Adrenal gland (tissue), 12 donors: ENCODE data around the gene GHR. TPM values are rescaled to one million over a fixed set of nuclear protein-coding genes. Genes with fewer than 3 reads are reported as not detected.

Source experiments
- DNase-seq, 7 donors: peaks; one replicate each; pipeline ENCODE4 v3.0.0-alpha.2; 2019 to 2020
- H3K27ac ChIP-seq, 5 donors: fragments of 200-600 bp; sonication (generic) in 4 of 5; 1 replicate in 3 of 5; 2 replicates in 2 of 5; pipeline versions ENCODE4 v1.5.1 to v1.8.0; 2016 to 2020; ENCODE audit warnings: mild to moderate bottlenecking in 1 of 5
- H3K27me3 ChIP-seq: fragments of 200-600 bp; 2 replicates; pipeline ENCODE4 v1.8.0; 2021
- H3K36me3 ChIP-seq, 2 donors: fragments of 200-600 bp; replicated peaks in 1 of 2; 1 replicate in 1 of 2; 2 replicates in 1 of 2; pipeline versions ENCODE4 v1.5.1 to v1.8.0; 2018 to 2022
- H3K4me1 ChIP-seq, 2 donors: fragments of 200-600 bp; replicated peaks in 1 of 2; 1 replicate in 1 of 2; 2 replicates in 1 of 2; pipeline versions ENCODE4 v1.5.1 to v1.8.0; 2018 to 2021
- H3K4me3 ChIP-seq, 4 donors: fragments of 200-600 bp; sonication (generic) in 3 of 4; one replicate each; pipeline ENCODE4 v1.5.1; 2016 to 2018
- H3K9me3 ChIP-seq, 3 donors: fragments of 200-600 bp; sonication (generic) in 1 of 3; replicated peaks in 1 of 3; 1 replicate in 2 of 3; 2 replicates in 1 of 3; pipeline versions ENCODE4 v1.5.1 to v1.8.0; 2016 to 2021
- POLR2A ChIP-seq, 2 donors: fragments of 450-650 bp; IDR thresholded peaks; one replicate each; pipeline ENCODE4 v1.6.1; 2017; ENCODE audit warnings: antibody characterized with exemption in 2 of 2, mild to moderate bottlenecking in 2 of 2, moderate library complexity in 1 of 2
- WGBS, 4 donors: extraction: QIAGEN DNeasy Blood & Tissue Kit in 2 of 4; methylation state at CpG; one replicate each; pipeline versions ENCODE4 v1.1.5 to v1.1.7; 2013 to 2017; 5-methylcytosine and 5-hydroxymethylcytosine counted together
- intact Hi-C, 2 donors: fragments of 100-400 bp; cut with DNase I; formaldehyde crosslinking; loops; one replicate each; pipeline versions ENCODE4 v1.14.1 to v1.15.0; 2022 to 2023
- polyA plus RNA-seq, 3 donors: library from polyadenylated mRNA; stranded (reverse); fragments of 200-250 nt in 2 of 3; fragments of 350-450 nt in 1 of 3; fragmentation: Illumina TruSeq in 1 of 3; extraction: RNeasy Lipid Tissue Mini Kit (QIAGEN cat#74804) in 1 of 3; gene quantifications; one replicate each; pipeline ENCODE4 v1.2.3, GENCODE V29; 2013 to 2014
- total RNA-seq, 9 donors: library from RNA; depleted of rRNA in 4 of 9; stranded (reverse); fragments of >200 nt in 4 of 9; fragments of 120-200 nt in 1 of 9; fragmentation: NEBNext Ultra II Directional in 1 of 9; extraction: Animal tissue kit (Norgen Biotek cat#: 25700) in 1 of 9; gene quantifications; one replicate each; pipeline versions ENCODE4 v1.1.0 to v1.2.4, GENCODE V29; 2013 to 2023
- TF ChIP-seq, protein P1 (sequence below), 6 experiments: fragments of 450-650 bp in 4 of 6; fragments of 200-600 bp in 2 of 6; sonication (generic) in 1 of 6; IDR thresholded peaks; 1 replicate in 5 of 6; 2 replicates in 1 of 6; pipeline versions ENCODE4 v1.5.1 to v1.8.0; 2016 to 2021; ENCODE audit warnings: antibody characterized with exemption in 6 of 6, mild to moderate bottlenecking in 2 of 6, moderate library complexity in 1 of 6
- donor health status: healthy with polysubstance abuse.
- donor health status: Bipolar disorder and iron deficiency.
- donor health status: DM: yes; HTN: yes; CAD: no.
- donor health status: DM: no; HTN: no; CAD: no.
- donor health status: DM: no; HTN: no; CAD: no.
- donor health status: DM: yes; HTN: yes; CAD: no.

Gene GHR
- total and polyA plus RNA-seq, 12 donors = 2.9 to 17.1 (median 10.5) TPM

DNA sequence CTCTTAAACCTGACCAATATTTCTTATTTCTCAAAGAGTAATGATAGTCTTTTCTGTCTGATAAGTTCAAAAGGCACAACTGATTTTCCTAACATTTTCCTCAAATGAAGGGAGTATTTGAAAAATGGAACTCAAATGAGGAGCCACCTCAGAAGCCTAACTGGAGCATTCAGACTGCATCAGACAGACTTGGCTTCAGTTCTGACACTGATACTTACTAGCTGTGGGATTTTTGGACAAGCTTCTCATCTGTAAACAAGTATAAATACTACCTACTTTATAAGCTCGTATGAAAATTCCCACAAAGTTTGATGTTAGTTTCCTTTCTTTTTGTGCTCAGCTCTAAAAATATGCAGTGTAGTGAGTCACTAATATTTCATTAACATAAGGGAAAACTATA, 225.7 kb downstream of the GHR start:
- intact Hi-C loops = no loop called here

DNA sequence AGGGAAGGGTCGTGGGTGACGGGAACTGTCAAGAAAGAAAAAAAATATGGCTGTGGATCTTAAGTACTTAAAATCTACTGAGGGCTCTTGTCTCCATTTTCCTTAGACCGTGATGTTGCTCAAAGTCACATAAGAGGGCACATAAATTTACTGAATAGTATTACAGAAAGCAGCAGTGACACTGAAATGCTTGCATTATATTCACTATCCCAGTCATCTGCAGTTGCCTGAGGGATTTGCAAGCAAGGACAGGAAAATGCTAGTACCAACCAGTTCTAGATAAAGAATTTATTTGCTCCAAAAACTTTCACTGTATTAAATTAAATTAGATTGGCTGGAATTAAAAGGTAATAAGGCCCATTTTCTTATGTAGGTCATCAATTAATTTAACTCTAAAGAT, 226.8 kb downstream of the GHR start:
- TF ChIP-seq, protein P1, sequence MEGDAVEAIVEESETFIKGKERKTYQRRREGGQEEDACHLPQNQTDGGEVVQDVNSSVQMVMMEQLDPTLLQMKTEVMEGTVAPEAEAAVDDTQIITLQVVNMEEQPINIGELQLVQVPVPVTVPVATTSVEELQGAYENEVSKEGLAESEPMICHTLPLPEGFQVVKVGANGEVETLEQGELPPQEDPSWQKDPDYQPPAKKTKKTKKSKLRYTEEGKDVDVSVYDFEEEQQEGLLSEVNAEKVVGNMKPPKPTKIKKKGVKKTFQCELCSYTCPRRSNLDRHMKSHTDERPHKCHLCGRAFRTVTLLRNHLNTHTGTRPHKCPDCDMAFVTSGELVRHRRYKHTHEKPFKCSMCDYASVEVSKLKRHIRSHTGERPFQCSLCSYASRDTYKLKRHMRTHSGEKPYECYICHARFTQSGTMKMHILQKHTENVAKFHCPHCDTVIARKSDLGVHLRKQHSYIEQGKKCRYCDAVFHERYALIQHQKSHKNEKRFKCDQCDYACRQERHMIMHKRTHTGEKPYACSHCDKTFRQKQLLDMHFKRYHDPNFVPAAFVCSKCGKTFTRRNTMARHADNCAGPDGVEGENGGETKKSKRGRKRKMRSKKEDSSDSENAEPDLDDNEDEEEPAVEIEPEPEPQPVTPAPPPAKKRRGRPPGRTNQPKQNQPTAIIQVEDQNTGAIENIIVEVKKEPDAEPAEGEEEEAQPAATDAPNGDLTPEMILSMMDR (IDR thresholded peaks at IDR 0.05) = no peak
- no peak for TF ChIP-seq POLR2A (IDR thresholded peaks at IDR 0.05)
- 66 to 72% (median 69%) methylated on average over 3 of the region's 3 CpGs for WGBS, 4 donors
- DNase-seq = no peak
- H3K4me1 ChIP-seq = no peaks in the 10 kb centered on the region
- no peaks in the 10 kb centered on the region for H3K27me3 ChIP-seq
- H3K9me3 ChIP-seq = no peaks in the 10 kb centered on the region
- no peaks in the 10 kb centered on the region for H3K36me3 ChIP-seq
- intact Hi-C loops = loop anchor here (10.0 kb wide), 2 partner anchors 65 to 225 kb away; partner anchors contain the start of gene GHR (in 2 of the 2)
- no peak overlapping the region for H3K4me3 ChIP-seq
- no peak overlapping the region for H3K27ac ChIP-seq

More for the DNA sequence above, 225.7 kb downstream of the GHR start:
- H3K27me3 ChIP-seq = no peaks in the 10 kb centered on the region
- 59 to 75% (median 71%) methylated on average over 1 of the region's 1 CpG for WGBS, 4 donors
- no peak overlapping the region for H3K4me3 ChIP-seq
- TF ChIP-seq POLR2A (IDR thresholded peaks at IDR 0.05) = no peak
- TF ChIP-seq, protein P1 (IDR thresholded peaks at IDR 0.05) = no peak
- H3K9me3 ChIP-seq = no peaks in the 10 kb centered on the region
- no peak overlapping the region for H3K27ac ChIP-seq
- H3K36me3 ChIP-seq = no peaks in the 10 kb centered on the region
- no peaks in the 10 kb centered on the region for H3K4me1 ChIP-seq
- DNase-seq = no peak

GRCh38 chr5:42653705-42654104, 230.5 kb downstream of the GHR start:
- Histone ChIP-seq H3K4me3 (no peak overlapping the region), H3K9me3 (no peaks in the 10 kb centered on the region), H3K36me3 (no peaks in the 10 kb centered on the region), H3K27me3 (no peaks in the 10 kb centered on the region), H3K27ac (peak overlapping the region in 1 of 5 donors; percentile 21), H3K4me1 (peaks cover 0 to 11% of the 10 kb centered on the region in 2 donors)
- WGBS, 4 donors = 63 to 71% (median 66%) methylated on average over 2 of the region's 2 CpGs
- DNase-seq = no peak
- TF ChIP-seq POLR2A (IDR thresholded peaks at IDR 0.05) = no peak
- TF ChIP-seq, protein P1 (IDR thresholded peaks at IDR 0.05) = no peak
- intact Hi-C loops = loop anchor here (10.0 kb wide), 2 partner anchors 69 to 229 kb away; partner anchors contain the start of gene GHR (in 2 of the 2)

GRCh38 chr5:42654645-42655044, 231.4 kb downstream of the GHR start:
- Histone ChIP-seq H3K4me3 (no peak overlapping the region), H3K9me3 (no peaks in the 10 kb centered on the region), H3K27me3 (no peaks in the 10 kb centered on the region), H3K36me3 (no peaks in the 10 kb centered on the region), H3K27ac (no peak overlapping the region), H3K4me1 (peaks cover 0 to 11% of the 10 kb centered on the region in 2 donors)
- WGBS, 4 donors = 78 to 95% (median 88%) methylated on average over 2 of the region's 2 CpGs
- no peak for DNase-seq
- TF ChIP-seq, protein P1 (IDR thresholded peaks at IDR 0.05) = no peak
- no peak for TF ChIP-seq POLR2A (IDR thresholded peaks at IDR 0.05)
- intact Hi-C loops = loop anchor here (10.0 kb wide), 2 partner anchors 70 to 230 kb away; partner anchors contain the start of gene GHR (in 2 of the 2)
